GM19025 (cell line): ENCODE data around the gene ZBTB8OS.

Source experiments
- ATAC-seq: cut with Tn5 transposase; IDR thresholded peaks from one replicate; pipeline ENCODE4 v1.9.1; 2021; ENCODE audit warnings: mild to moderate bottlenecking, low read depth, moderate library complexity; ENCODE audit not compliant: unreplicated experiment

Gene ZBTB8OS

GRCh38 chr1:32612189-32612881 is 38.0 kb downstream of the ZBTB8OS start:
- peak; percentile 90 for ATAC-seq

GRCh38 chr1:32611859-32612188 is 38.5 kb downstream of the ZBTB8OS start:
- ATAC-seq = no peak

GRCh38 chr1:32609180-32609579 is 41.2 kb downstream of the ZBTB8OS start:
- no peak for ATAC-seq

- ATAC-seq = no peak
Measured at GRCh38 chr1:32606565-32607371, 43.6 kb downstream of the ZBTB8OS start.

- ATAC-seq = no peak
Measured at GRCh38 chr1:32605711-32606424, 44.5 kb downstream of the ZBTB8OS start.

- ATAC-seq = no peak
Measured at GRCh38 chr1:32600034-32600433, 50.3 kb downstream of the ZBTB8OS start.

GRCh38 chr1:32592943-32593342 is 57.4 kb downstream of the ZBTB8OS start:
- no peak for ATAC-seq

GRCh38 chr1:32580348-32581017 is 69.9 kb downstream of the ZBTB8OS start:
- no peak for ATAC-seq
